ENCODE measurements around the gene LRRC56. TPM values are rescaled to one million over a fixed set of nuclear protein-coding genes. Genes with fewer than 3 reads are reported as not detected.

Gene LRRC56
- total RNA-seq, 1 donor from 2014 or later, result not detected

GRCh38 chr11:545171-545570, 7.8 kb downstream of the LRRC56 start:
- H3K9me3 ChIP-seq, result no peaks in the 10 kb centered on the region
- H3K27ac ChIP-seq, result no peak overlapping the region
- no peaks in the 10 kb centered on the region for H3K4me1 ChIP-seq
- H3K27me3 ChIP-seq, result no peaks in the 10 kb centered on the region
- no peak for DNase-seq (ENCODE audit: low spot score in 2 of 2)
- intact Hi-C loops (cut with DNase I), result no loop called here
- TF ChIP-seq, protein P1, sequence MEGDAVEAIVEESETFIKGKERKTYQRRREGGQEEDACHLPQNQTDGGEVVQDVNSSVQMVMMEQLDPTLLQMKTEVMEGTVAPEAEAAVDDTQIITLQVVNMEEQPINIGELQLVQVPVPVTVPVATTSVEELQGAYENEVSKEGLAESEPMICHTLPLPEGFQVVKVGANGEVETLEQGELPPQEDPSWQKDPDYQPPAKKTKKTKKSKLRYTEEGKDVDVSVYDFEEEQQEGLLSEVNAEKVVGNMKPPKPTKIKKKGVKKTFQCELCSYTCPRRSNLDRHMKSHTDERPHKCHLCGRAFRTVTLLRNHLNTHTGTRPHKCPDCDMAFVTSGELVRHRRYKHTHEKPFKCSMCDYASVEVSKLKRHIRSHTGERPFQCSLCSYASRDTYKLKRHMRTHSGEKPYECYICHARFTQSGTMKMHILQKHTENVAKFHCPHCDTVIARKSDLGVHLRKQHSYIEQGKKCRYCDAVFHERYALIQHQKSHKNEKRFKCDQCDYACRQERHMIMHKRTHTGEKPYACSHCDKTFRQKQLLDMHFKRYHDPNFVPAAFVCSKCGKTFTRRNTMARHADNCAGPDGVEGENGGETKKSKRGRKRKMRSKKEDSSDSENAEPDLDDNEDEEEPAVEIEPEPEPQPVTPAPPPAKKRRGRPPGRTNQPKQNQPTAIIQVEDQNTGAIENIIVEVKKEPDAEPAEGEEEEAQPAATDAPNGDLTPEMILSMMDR (IDR thresholded peaks at IDR 0.05), result no peak
- H3K36me3 ChIP-seq, result no peaks in the 10 kb centered on the region
- no peak overlapping the region for H3K4me3 ChIP-seq

DNA sequence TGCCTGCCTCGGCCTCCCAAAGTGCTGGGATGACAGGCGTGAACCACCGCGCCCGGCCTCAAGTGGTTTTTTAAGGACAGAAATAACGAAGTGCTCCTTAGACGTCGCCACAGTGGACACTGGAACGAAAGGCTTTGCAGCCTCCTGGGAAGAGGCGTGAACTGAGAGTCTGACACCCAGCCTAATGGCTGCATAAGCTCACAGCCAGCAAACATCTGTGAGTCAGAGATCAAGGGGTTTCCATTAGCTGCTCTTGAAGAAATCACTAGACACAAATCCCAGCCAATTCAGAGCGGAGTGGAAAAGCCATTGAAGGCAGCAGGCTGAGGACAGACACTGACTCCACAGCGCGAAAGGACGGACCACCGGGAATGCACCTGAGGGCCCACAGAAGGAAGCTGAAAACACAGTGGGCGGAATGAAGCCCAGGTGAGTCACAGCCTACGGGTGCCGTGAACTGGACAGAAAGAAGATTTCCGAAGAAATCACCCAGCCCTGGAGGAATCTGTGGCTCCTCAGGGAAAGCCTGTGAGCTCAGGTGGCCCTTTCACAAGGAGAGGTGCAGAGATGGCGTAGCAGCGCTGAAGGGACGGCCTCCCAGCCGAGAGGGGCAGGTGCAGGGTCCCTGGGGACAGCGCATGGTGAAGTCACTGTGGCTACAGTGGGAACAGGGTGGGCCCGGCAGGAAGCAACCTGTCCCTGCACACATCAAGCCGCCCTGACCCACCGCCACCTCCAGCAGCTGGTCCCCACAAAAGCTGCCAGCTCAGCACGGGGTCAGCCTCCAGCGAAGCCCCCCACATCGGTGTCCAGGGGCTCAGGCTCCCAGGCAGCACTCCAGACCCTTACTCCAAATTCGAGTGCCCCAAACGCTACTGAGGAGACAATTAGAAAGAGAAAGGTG, 11.6 kb downstream of the LRRC56 start:
- Histone ChIP-seq H3K36me3 (no peaks in the 10 kb centered on the region), H3K27me3 (peaks cover 4% of the 10 kb centered on the region), H3K9me3 (no peaks in the 10 kb centered on the region), H3K4me3 (no peak overlapping the region), H3K27ac (no peak overlapping the region), H3K4me1 (no peaks in the 10 kb centered on the region)
- intact Hi-C loops (cut with DNase I), result no loop called here
- TF ChIP-seq, protein P1 (IDR thresholded peaks at IDR 0.05), result no peak
- no peak for DNase-seq (ENCODE audit: low spot score in 2 of 2)

DNA sequence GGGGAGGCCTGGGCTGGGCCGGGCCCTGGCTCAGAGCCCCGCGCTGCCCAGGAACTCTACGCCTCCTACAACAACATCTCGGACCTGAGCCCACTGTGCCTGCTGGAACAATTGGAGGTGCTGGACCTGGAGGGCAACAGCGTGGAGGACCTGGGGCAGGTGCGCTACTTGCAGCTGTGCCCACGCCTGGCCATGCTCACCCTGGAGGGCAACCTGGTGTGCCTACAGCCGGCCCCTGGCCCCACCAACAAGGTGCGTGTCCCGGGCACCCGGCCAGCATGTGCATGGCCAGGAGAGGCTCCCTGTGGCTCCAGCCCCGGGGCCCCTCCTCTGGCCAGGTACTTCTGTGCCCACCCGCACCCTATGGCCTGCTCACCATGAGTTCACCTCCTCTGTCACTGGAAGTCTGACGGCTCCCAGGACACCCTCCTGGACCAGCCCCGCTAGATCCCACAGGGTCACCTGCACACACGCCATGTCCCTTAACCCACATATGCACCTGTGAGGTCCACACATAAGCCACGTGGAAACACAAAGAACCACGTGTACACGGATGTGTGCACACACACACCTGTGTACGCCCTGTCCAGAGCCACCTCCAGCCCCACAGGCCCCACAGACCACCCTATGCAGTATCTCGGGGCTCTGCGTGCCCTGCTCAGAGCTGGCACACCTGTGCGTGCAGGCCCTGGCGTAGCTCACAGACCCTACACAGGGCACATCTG, 12.9 kb downstream of the LRRC56 start:
- no peak for DNase-seq (ENCODE audit: low spot score in 2 of 2)
- TF ChIP-seq, protein P1 (IDR thresholded peaks at IDR 0.05), result no peak
- no peak overlapping the region for H3K4me3 ChIP-seq
- H3K27me3 ChIP-seq, result peaks cover 12% of the 10 kb centered on the region
- no peaks in the 10 kb centered on the region for H3K36me3 ChIP-seq
- intact Hi-C loops (cut with DNase I), result no loop called here
- no peaks in the 10 kb centered on the region for H3K9me3 ChIP-seq
- H3K27ac ChIP-seq, result no peak overlapping the region
- peaks cover 1 to 6% of the 10 kb centered on the region in 2 donors for H3K4me1 ChIP-seq

DNA sequence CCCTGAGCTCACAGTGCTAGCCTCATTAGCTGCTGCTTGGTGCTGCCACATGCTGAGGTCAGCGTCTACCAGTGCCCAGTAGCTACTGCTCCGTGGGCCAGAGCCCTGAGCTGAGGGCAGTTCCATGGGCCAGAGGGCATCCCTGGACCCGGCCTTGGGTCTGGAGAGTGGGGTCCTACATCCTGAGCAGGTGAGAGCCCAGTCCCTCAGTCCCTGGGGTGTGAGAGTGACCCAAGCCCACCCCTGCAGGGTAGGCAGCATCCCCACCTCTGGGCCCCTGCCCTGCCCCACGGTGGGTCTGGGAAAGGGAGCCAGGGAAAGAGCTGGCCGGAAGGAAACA, 13.4 kb downstream of the LRRC56 start:
- intact Hi-C loops (cut with DNase I), result no loop called here
- TF ChIP-seq, protein P1 (IDR thresholded peaks at IDR 0.05), result no peak
- H3K27me3 ChIP-seq, result peaks cover 18% of the 10 kb centered on the region
- H3K36me3 ChIP-seq, result no peaks in the 10 kb centered on the region
- no peak for DNase-seq (ENCODE audit: low spot score in 2 of 2)
- no peaks in the 10 kb centered on the region for H3K9me3 ChIP-seq
- H3K4me3 ChIP-seq, result no peak overlapping the region
- no peak overlapping the region for H3K27ac ChIP-seq
- peaks cover 6 to 11% of the 10 kb centered on the region in 2 donors for H3K4me1 ChIP-seq

GRCh38 chr11:551131-551530, 13.8 kb downstream of the LRRC56 start:
- no peaks in the 10 kb centered on the region for H3K9me3 ChIP-seq
- peaks cover 21% of the 10 kb centered on the region for H3K27me3 ChIP-seq
- TF ChIP-seq, protein P1 (IDR thresholded peaks at IDR 0.05), result no peak
- no peak overlapping the region for H3K27ac ChIP-seq
- H3K4me3 ChIP-seq, result no peak overlapping the region
- intact Hi-C loops (cut with DNase I), result no loop called here
- peaks cover 11 to 12% of the 10 kb centered on the region in 2 donors for H3K4me1 ChIP-seq
- no peak for DNase-seq (ENCODE audit: low spot score in 2 of 2)
- H3K36me3 ChIP-seq, result no peaks in the 10 kb centered on the region
